Fibroblast of the aortic adventitia (primary cell): ENCODE measurements around the gene CTNNBL1. TPM values are rescaled to one million over a fixed set of nuclear protein-coding genes. Genes with fewer than 3 reads are reported as not detected.
A peak's percentile ranks its signal among the peaks of the same experiment; 100 is the strongest.

Experiments used
- DNase-seq: peaks from one replicate; pipeline ENCODE4 v3.0.0-alpha.2; 2010; ENCODE audit warnings: low read depth
- H3K4me3 ChIP-seq: 2 replicates; pipeline ENCODE4 v1.5.1; 2011; ENCODE audit warnings: low read depth, mild to moderate bottlenecking, control low read depth, low read length, moderate library complexity
- total RNA-seq: library from RNA; depleted of rRNA; stranded (reverse); fragments of >200 nt; gene quantifications from 2 replicates; pipeline ENCODE4 v1.2.3, GENCODE V29; 2012; ENCODE audit warnings: low replicate concordance
- TF ChIP-seq, protein P1 (sequence below): IDR thresholded peaks from 2 replicates; pipeline ENCODE4 v1.5.1; 2011; ENCODE audit warnings: mild to moderate bottlenecking, low read length, control low read depth, inconsistent platforms; ENCODE audit not compliant: insufficient read depth

CTNNBL1 gene
- total RNA-seq, 1 donor, result 23.1 TPM

DNA sequence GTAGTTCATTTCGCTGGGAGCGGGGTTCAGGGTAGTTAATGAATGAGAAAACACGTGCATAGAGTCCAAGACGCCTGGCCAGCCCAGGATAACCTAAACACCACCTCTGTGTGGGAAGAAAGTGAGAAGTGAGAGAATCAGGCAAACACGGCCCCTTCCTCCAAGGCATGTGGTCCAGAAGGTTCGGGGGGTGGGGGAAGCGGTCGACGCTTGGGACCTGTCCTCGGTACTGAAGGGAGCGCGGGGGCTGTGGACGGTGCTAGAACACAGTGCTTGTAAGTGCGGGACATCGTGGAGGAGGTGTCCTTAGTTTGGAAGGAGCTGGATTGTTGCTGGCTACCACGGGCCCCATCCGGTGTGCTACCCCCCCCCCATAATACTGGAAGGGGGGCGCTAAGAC, 207.4 kb downstream of the CTNNBL1 start:
- DNase-seq, result no peak
- H3K4me3 ChIP-seq, result no peak overlapping the region

DNA sequence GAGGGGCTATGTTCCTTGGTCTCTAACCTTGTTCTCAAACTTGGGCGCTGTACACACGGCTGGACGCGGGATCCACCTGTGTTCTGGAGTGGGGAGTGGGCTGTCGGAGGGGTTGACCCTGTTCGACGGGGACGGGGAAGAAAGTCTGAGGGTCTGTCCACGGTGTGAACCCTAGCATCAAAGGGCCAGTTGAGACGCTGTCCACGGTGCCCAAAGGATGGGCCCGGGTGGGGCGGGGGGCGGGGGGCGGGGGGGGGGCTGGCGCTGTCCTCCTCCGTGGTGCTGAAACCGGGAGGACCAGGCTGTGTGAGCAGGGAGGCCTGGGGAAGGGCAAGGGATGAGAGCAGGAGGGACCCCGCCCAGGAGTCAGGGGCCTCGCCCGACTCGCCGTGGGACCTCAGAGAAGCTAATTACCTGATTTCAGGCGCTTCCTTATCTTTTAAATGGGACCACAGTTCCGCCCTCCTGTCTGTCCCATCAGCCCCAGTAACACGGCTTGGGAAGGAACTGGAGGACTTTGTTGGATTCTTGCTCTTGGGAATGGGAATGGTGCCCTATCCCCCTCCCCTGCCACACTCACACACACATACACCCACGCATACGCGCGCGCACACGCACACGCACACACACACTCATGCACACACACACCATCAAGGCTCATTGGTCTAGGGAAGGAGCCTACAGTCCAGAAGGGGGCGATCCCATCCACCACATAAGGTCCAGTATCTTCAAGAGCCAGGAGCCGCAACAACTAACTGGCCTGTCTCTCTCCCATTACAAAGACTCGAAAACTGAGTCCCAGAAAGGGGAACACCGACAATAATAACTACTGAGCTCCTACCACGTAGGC, 208.0 kb downstream of the CTNNBL1 start:
- TF ChIP-seq, protein P1, sequence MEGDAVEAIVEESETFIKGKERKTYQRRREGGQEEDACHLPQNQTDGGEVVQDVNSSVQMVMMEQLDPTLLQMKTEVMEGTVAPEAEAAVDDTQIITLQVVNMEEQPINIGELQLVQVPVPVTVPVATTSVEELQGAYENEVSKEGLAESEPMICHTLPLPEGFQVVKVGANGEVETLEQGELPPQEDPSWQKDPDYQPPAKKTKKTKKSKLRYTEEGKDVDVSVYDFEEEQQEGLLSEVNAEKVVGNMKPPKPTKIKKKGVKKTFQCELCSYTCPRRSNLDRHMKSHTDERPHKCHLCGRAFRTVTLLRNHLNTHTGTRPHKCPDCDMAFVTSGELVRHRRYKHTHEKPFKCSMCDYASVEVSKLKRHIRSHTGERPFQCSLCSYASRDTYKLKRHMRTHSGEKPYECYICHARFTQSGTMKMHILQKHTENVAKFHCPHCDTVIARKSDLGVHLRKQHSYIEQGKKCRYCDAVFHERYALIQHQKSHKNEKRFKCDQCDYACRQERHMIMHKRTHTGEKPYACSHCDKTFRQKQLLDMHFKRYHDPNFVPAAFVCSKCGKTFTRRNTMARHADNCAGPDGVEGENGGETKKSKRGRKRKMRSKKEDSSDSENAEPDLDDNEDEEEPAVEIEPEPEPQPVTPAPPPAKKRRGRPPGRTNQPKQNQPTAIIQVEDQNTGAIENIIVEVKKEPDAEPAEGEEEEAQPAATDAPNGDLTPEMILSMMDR, result peak; percentile 58
- no peak overlapping the region for H3K4me3 ChIP-seq
- peak; percentile 74 for DNase-seq

More for the DNA sequence above, 207.4 kb downstream of the CTNNBL1 start:
- TF ChIP-seq, protein P1, result no peak

DNA sequence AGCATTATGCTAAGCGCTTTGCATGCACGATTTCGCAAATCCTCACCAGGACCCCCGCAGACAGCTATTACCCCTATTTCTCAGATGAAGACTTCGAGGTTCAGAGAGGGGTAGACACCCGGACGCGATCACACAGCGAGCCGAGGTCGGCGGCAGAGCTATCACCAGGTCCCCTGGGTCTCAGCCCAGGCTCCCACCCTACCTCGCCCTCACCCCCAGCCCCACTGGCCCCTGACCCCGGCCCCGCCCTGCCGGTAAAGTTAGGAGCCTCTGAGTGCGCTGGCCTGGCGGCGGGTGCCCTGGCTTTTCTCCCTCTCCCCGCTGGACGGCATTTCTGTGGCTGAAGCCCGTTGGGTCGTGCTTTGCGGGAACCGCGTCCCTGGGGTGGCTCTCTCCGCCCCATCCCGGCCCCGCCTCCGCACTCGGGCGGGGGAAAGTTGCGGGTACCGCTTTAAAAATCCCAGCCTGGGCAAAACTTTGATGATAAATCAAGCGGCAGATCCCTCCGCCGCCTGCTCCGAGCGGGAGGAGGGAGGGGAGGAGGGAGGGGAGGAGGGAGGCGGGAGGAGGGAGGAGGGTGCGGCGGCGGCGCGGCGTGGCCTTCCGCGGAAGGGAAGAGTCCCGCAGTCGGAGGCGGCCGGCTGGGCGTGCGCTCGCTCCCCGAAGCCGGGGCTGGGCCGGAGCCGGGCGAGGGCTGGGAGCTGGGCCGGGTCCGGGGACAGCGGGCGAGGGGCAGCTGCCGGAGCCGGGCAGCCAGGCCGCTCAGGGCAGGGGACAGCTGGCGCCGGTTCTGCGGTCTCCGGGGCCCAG, 208.9 kb downstream of the CTNNBL1 start, which contains the start of gene VSTM2L:
Gene VSTM2L (plus strand): TSS at position 624 of the 810 bp plus-strand sequence. CDS start 224 bp downstream, outside the sequence.
- peak within 1 kb of the TSS; percentile 58 for H3K4me3 ChIP-seq
- TF ChIP-seq, protein P1, result no peak
- DNase-seq, result peak; percentile 74

- DNase-seq, result no peak
- TF ChIP-seq, protein P1, result no peak
These were observed 209.6 kb downstream of the CTNNBL1 start for GRCh38 chr20:37903317-37904007.

GRCh38 chr20:37904008-37904642, 210.3 kb downstream of the CTNNBL1 start:
- H3K4me3 ChIP-seq, result peak overlapping the region; percentile 13
- no peak for DNase-seq
- TF ChIP-seq, protein P1, result no peak

More at GRCh38 chr20:37903317-37904007, 209.6 kb downstream of the CTNNBL1 start:
- peak overlapping the region; percentile 58 for H3K4me3 ChIP-seq

GRCh38 chr20:37904845-37905373, 211.1 kb downstream of the CTNNBL1 start:
- TF ChIP-seq, protein P1, result no peak
- no peak overlapping the region for H3K4me3 ChIP-seq
- DNase-seq, result no peak
